Measurements from ENCODE around the gene MCM9.

DNA sequence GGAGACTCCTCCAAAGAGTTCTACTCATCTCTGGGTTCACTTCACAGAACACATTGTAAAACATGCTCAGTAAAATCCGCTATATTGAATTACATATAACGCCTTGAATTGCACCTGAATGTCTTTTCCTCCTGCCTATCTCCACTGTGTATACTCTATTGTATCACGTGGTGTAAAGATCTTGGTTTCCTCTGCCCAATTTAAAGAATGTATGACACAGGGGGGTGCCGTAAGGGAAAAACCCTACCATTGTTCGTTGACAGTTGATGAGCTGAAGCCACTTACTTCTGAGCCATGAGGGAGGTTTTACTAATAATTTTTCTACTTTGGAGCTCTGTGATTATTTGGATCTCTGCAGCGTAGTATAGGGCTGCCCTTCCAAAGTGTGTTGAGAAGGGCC, 35.0 kb downstream of the MCM9 start:
- TF ChIP-seq, protein P1, sequence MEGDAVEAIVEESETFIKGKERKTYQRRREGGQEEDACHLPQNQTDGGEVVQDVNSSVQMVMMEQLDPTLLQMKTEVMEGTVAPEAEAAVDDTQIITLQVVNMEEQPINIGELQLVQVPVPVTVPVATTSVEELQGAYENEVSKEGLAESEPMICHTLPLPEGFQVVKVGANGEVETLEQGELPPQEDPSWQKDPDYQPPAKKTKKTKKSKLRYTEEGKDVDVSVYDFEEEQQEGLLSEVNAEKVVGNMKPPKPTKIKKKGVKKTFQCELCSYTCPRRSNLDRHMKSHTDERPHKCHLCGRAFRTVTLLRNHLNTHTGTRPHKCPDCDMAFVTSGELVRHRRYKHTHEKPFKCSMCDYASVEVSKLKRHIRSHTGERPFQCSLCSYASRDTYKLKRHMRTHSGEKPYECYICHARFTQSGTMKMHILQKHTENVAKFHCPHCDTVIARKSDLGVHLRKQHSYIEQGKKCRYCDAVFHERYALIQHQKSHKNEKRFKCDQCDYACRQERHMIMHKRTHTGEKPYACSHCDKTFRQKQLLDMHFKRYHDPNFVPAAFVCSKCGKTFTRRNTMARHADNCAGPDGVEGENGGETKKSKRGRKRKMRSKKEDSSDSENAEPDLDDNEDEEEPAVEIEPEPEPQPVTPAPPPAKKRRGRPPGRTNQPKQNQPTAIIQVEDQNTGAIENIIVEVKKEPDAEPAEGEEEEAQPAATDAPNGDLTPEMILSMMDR (IDR thresholded peaks at IDR 0.05; ENCODE audit: low read depth, low read length): no peak
- TF ChIP-seq EZH2phosphoT487 (IDR thresholded peaks at IDR 0.05; ENCODE audit: low read depth): no peak
